B cell (primary cell): ENCODE data around the gene EGFR. TPM values are rescaled to one million over a fixed set of nuclear protein-coding genes. Genes with fewer than 3 reads are reported as not detected.

Experiments
- ATAC-seq: fragments of 200-7000 bp; cut with Tn5 transposase; one replicate; pipeline ENCODE4 v1.10.0; 2021; ENCODE audit warnings: low read depth, mild to moderate bottlenecking, moderate number of reproducible peaks, moderate library complexity
- CTCF ChIA-PET: fragments of 350-600 bp; sonication (Branson Sonifier 250); formaldehyde crosslinking; loops from one replicate; lab custom pipeline; 2021; ENCODE audit warnings: antibody characterized with exemption, inconsistent platforms; lab: Charles Lee
- POLR2A ChIA-PET: fragments of 350-600 bp; sonication (Branson Sonifier 250); formaldehyde crosslinking; loops from one replicate; lab custom pipeline; 2021; ENCODE audit warnings: antibody characterized with exemption; lab: Charles Lee
- DNase-seq: peaks from one replicate; pipeline ENCODE4 v3.0.0; 2013
- H2AFZ ChIP-seq: 2 replicates; pipeline ENCODE4 v1.6.1; 2012; ENCODE audit warnings: mild to moderate bottlenecking, low read depth, low read length; ENCODE audit not compliant: insufficient read depth, poor library complexity, severe bottlenecking
- H3K27ac ChIP-seq, 2 donors: 1 replicate in 1 of 2; 2 replicates in 1 of 2; pipeline ENCODE4 v1.5.1; 2012 to 2013; ENCODE audit warnings: low read length in 2 of 2, mild to moderate bottlenecking in 2 of 2, moderate library complexity in 1 of 2
- H3K27me3 ChIP-seq, 4 experiments: fragments of 200-600 bp in 1 of 4; sonication (generic) in 1 of 4; replicated peaks in 1 of 4; 1 replicate in 2 of 4; 2 replicates in 2 of 4; pipeline versions ENCODE4 v1.6.1 to v1.7.0; 2013 to 2016; ENCODE audit warnings: low read length in 3 of 4, mild to moderate bottlenecking in 2 of 4, mixed read lengths in 1 of 4, moderate library complexity in 1 of 4; ENCODE audit not compliant: insufficient read depth in 4 of 4, control insufficient read depth in 3 of 4; ENCODE audit errors: control extremely low read depth in 1 of 4
- H3K36me3 ChIP-seq, 2 experiments: replicated peaks in 1 of 2; 1 replicate in 1 of 2; 2 replicates in 1 of 2; pipeline versions ENCODE4 v1.6.1 to v1.7.1; 2013; ENCODE audit warnings: low read length in 1 of 2; ENCODE audit not compliant: insufficient read depth in 2 of 2, control insufficient read depth in 1 of 2; ENCODE audit errors: control extremely low read depth in 1 of 2, extremely low read depth in 1 of 2
- H3K4me1 ChIP-seq, 2 donors: fragments of 200-600 bp in 1 of 2; sonication (generic) in 1 of 2; 1 replicate in 1 of 2; 2 replicates in 1 of 2; pipeline versions ENCODE4 v1.5.1 to v1.6.1; 2013 to 2017; ENCODE audit warnings: low read length in 2 of 2; ENCODE audit not compliant: control insufficient read depth in 2 of 2, insufficient read depth in 2 of 2
- H3K4me2 ChIP-seq: replicated peaks from 2 replicates; pipeline ENCODE3; 2012; ENCODE audit warnings: mild to moderate bottlenecking, low read depth, low read length; ENCODE audit not compliant: poor library complexity, severe bottlenecking
- H3K4me3 ChIP-seq, 5 experiments: fragments of 200-600 bp in 1 of 5; sonication (generic) in 1 of 5; 1 replicate in 3 of 5; 2 replicates in 2 of 5; pipeline versions ENCODE4 v1.5.1 to v1.7.0; 2011 to 2016; ENCODE audit warnings: low read length in 4 of 5, mild to moderate bottlenecking in 4 of 5, low read depth in 2 of 5, control low read depth in 1 of 5, moderate library complexity in 1 of 5; ENCODE audit not compliant: insufficient read depth in 1 of 5; ENCODE audit errors: control extremely low read depth in 1 of 5, extremely low read depth in 1 of 5
- H3K79me2 ChIP-seq: fragments of 200-600 bp; sonication (generic); one replicate; pipeline ENCODE4 v1.6.0; 2016; ENCODE audit warnings: low read length; ENCODE audit not compliant: control insufficient read depth, insufficient read depth
- H3K9ac ChIP-seq: fragments of 200-600 bp; sonication (generic); 2 replicates; pipeline ENCODE4 v1.6.1; 2017; ENCODE audit warnings: mild to moderate bottlenecking, low read length, moderate library complexity
- H3K9me3 ChIP-seq, 3 donors: one replicate each; pipeline versions ENCODE4 v1.6.1 to v1.7.1; 2013; ENCODE audit warnings: low read length in 2 of 3; ENCODE audit not compliant: control insufficient read depth in 2 of 3, insufficient read depth in 1 of 3; ENCODE audit errors: control extremely low read depth in 1 of 3
- H4K20me1 ChIP-seq: 2 replicates; pipeline ENCODE4 v1.6.0; 2012; ENCODE audit warnings: mild to moderate bottlenecking, low read length; ENCODE audit not compliant: insufficient read depth, control insufficient read depth, poor library complexity, severe bottlenecking
- H3K27ac Mint-ChIP-seq: one replicate; pipeline ENCODE4 v1.8.0; 2021; ENCODE audit warnings: mixed read lengths
- H3K27me3 Mint-ChIP-seq: one replicate; pipeline ENCODE4 v1.8.0; 2021; ENCODE audit warnings: mixed read lengths
- H3K4me1 Mint-ChIP-seq: one replicate; pipeline ENCODE4 v1.8.0; 2021; ENCODE audit warnings: mixed read lengths
- H3K4me3 Mint-ChIP-seq: one replicate; pipeline ENCODE4 v1.8.0; 2021; ENCODE audit warnings: mixed read lengths
- H3K9me3 Mint-ChIP-seq: one replicate; pipeline ENCODE4 v1.8.0; 2022; ENCODE audit warnings: mixed read lengths; ENCODE audit not compliant: insufficient read depth
- CTCF ChIP-seq: fragments of 200-600 bp; IDR thresholded peaks from one replicate; pipeline ENCODE4 v1.8.0; 2022; ENCODE audit warnings: antibody characterized with exemption, mild to moderate bottlenecking
- EZH2 ChIP-seq: IDR thresholded peaks from 2 replicates; pipeline ENCODE4 v1.6.1; 2012; ENCODE audit warnings: borderline replicate concordance, low read depth, mild to moderate bottlenecking, moderate library complexity, low read length; ENCODE audit not compliant: insufficient read depth, poor library complexity, severe bottlenecking
- WGBS: methylation state at CpG from one replicate; pipeline ENCODE4 v1.1.5; 2013; ENCODE audit warnings: missing lambda C conversion rate; ENCODE audit not compliant: insufficient coverage; 5-methylcytosine and 5-hydroxymethylcytosine counted together
- intact Hi-C: fragments of 100-400 bp; cut with micrococcal nuclease; formaldehyde crosslinking; loops from one replicate; pipeline ENCODE4 v1.10.0; 2022
- polyA plus RNA-seq: library from polyadenylated mRNA; depleted of rRNA; stranded (reverse); fragments of >200 nt; gene quantifications from 2 replicates; pipeline ENCODE4 v1.2.3, GENCODE V29; 2012
- total RNA-seq, 2 donors: library from RNA; stranded (reverse); fragments of 120-200 nt in 1 of 2; gene quantifications; 1 replicate in 1 of 2; 2 replicates in 1 of 2; pipeline versions ENCODE4 v1.2.3 to v1.2.4, GENCODE V29; 2013 to 2022

EGFR gene
- total and polyA plus RNA-seq, 2 donors (not counting 1 experiment from before 2014, with no cell fraction given): not detected

- peaks cover 8% of the 10 kb centered on the region for H3K27me3 Mint-ChIP-seq
- Histone ChIP-seq H3K36me3 (no peaks in the 10 kb centered on the region), H3K4me1 (no peaks in the 10 kb centered on the region), H4K20me1 (no peaks in the 10 kb centered on the region), H2AFZ (no peak overlapping the region), H3K27me3 (no peaks in the 10 kb centered on the region), H3K4me2 (no peak overlapping the region), H3K27ac (no peak overlapping the region), H3K9me3 (peaks cover 0 to 4% (median 0%) of the 10 kb centered on the region in 3 donors), H3K4me3 (no peak overlapping the region), H3K79me2 (no peaks in the 10 kb centered on the region), H3K9ac (no peak overlapping the region)
- H3K9me3 Mint-ChIP-seq: no peaks in the 10 kb centered on the region
- DNase-seq (no peak), ATAC-seq (no peak)
- intact Hi-C loops: no loop called here
- no peak overlapping the region for H3K4me3 Mint-ChIP-seq
- POLR2A ChIA-PET: no interaction called here
- no peak overlapping the region for H3K27ac Mint-ChIP-seq
- no peaks in the 10 kb centered on the region for H3K4me1 Mint-ChIP-seq
- 97% methylated on average over 4 of the region's 4 CpGs for WGBS
- CTCF ChIA-PET: no interaction called here
- TF ChIP-seq CTCF: no peak
- no peak for TF ChIP-seq EZH2
Observed at GRCh38 chr7:55160539-55160938, 141.7 kb downstream of the EGFR start.

GRCh38 chr7:55161154-55161687, 142.4 kb downstream of the EGFR start:
- Mint-ChIP-seq H3K4me1 (no peaks in the 10 kb centered on the region), H3K27ac (no peak overlapping the region), H3K9me3 (no peaks in the 10 kb centered on the region), H3K4me3 (no peak overlapping the region), H3K27me3 (peaks cover 6% of the 10 kb centered on the region)
- ChIA-PET POLR2A (no interaction called here), CTCF (no interaction called here)
- no peaks in the 10 kb centered on the region for H4K20me1 ChIP-seq
- H3K9ac ChIP-seq: no peak overlapping the region
- H3K36me3 ChIP-seq: no peaks in the 10 kb centered on the region
- H3K4me3 ChIP-seq: no peak overlapping the region
- no peaks in the 10 kb centered on the region for H3K79me2 ChIP-seq
- H3K4me2 ChIP-seq: no peak overlapping the region
- H2AFZ ChIP-seq: no peak overlapping the region
- H3K4me1 ChIP-seq: no peaks in the 10 kb centered on the region
- intact Hi-C loops: no loop called here
- DNase-seq (no peak), ATAC-seq (no peak)
- TF ChIP-seq EZH2: no peak
- no peak for TF ChIP-seq CTCF
- no peaks in the 10 kb centered on the region for H3K27me3 ChIP-seq
- H3K27ac ChIP-seq: no peak overlapping the region
- no peaks in the 10 kb centered on the region for H3K9me3 ChIP-seq
- 94% methylated on average over 15 of the region's 16 CpGs for WGBS
